Testis (tissue), 3 donors: ENCODE results near the gene LRP1B. TPM values are rescaled to one million over a fixed set of nuclear protein-coding genes. Genes with fewer than 3 reads are reported as not detected.

Experiments used
- DNase-seq: peaks from one replicate; pipeline ENCODE4 v3.0.0-alpha.2; 2019
- H3K27ac ChIP-seq, 2 donors: fragments of 200-600 bp; sonication (generic); one replicate each; pipeline ENCODE4 v1.5.1; 2019
- H3K27me3 ChIP-seq: fragments of 200-600 bp; sonication (generic); one replicate; pipeline ENCODE4 v1.5.1; 2019
- H3K36me3 ChIP-seq: fragments of 200-600 bp; sonication (generic); one replicate; pipeline ENCODE4 v1.5.1; 2017; ENCODE audit warnings: low read depth; ENCODE audit errors: missing control alignments
- H3K4me1 ChIP-seq: fragments of 200-600 bp; sonication (generic); one replicate; pipeline ENCODE4 v1.5.1; 2019
- H3K4me3 ChIP-seq, 2 donors: fragments of 200-600 bp; sonication (generic); one replicate each; pipeline ENCODE4 v1.5.1; 2017 to 2019
- H3K9me3 ChIP-seq: fragments of 200-600 bp; sonication (generic); one replicate; pipeline ENCODE4 v1.5.1; 2017
- CTCF ChIP-seq, 3 experiments: fragments of 450-650 bp in 2 of 3; fragments of 200-600 bp in 1 of 3; sonication (generic) in 1 of 3; IDR thresholded peaks; one replicate each; pipeline ENCODE4 v1.5.1; 2016 to 2019; ENCODE audit warnings: antibody characterized with exemption in 3 of 3, mild to moderate bottlenecking in 2 of 3, moderate library complexity in 1 of 3
- POLR2A ChIP-seq: fragments of 450-650 bp; IDR thresholded peaks from one replicate; pipeline ENCODE4 v1.6.1; 2017; ENCODE audit warnings: antibody characterized with exemption, mild to moderate bottlenecking, moderate library complexity
- WGBS, 2 donors: methylation state at CpG; one replicate each; pipeline ENCODE4 v1.1.5; 2018; 5-methylcytosine and 5-hydroxymethylcytosine counted together
- intact Hi-C: fragments of 100-400 bp; cut with DNase I; formaldehyde crosslinking; loops from one replicate; pipeline ENCODE4 v1.15.1; 2023; ENCODE audit warnings: low total_unique reads
- polyA plus RNA-seq: library from polyadenylated mRNA; stranded (reverse); fragments of 350-450 nt; fragmentation: Illumina TruSeq; extraction: RNeasy Lipid Tissue Mini Kit (QIAGEN cat#74804); gene quantifications from one replicate; pipeline ENCODE4 v1.2.3, GENCODE V29; 2014; ENCODE audit warnings: low read depth, low replicate concordance; ENCODE audit not compliant: insufficient read depth
- total RNA-seq, 2 donors: library from RNA; depleted of rRNA; stranded (reverse); fragments of >200 nt; gene quantifications; one replicate each; pipeline ENCODE4 v1.2.3, GENCODE V29; 2016

The LRP1B gene
- total and polyA plus RNA-seq, 3 donors from 2014 or later: 0.79 to 1.9 (median 0.84) TPM

- DNase-seq: no peak
- Histone ChIP-seq H3K4me3 (no peak overlapping the region), H3K4me1 (no peaks in the 10 kb centered on the region), H3K9me3 (no peaks in the 10 kb centered on the region), H3K36me3 (no peaks in the 10 kb centered on the region), H3K27ac (no peak overlapping the region), H3K27me3 (no peaks in the 10 kb centered on the region)
- 94 to 95% methylated on average over 2 of the region's 2 CpGs for WGBS, 2 donors
- intact Hi-C loops: no loop called here
- TF ChIP-seq POLR2A (no peak), CTCF (IDR thresholded peaks at IDR 0.05) (no peak)
Observed at GRCh38 chr2:140577453-140577852, 1553.4 kb downstream of the LRP1B start.

GRCh38 chr2:140567734-140568133 is 1563.1 kb downstream of the LRP1B start:
- intact Hi-C loops: no loop called here
- TF ChIP-seq CTCF (IDR thresholded peaks at IDR 0.05): no peak
- no peak for TF ChIP-seq POLR2A
- no peak for DNase-seq
- Histone ChIP-seq H3K4me3 (no peak overlapping the region), H3K36me3 (no peaks in the 10 kb centered on the region), H3K27me3 (no peaks in the 10 kb centered on the region), H3K27ac (no peak overlapping the region), H3K4me1 (no peaks in the 10 kb centered on the region), H3K9me3 (no peaks in the 10 kb centered on the region)
- WGBS, 2 donors: 88 to 91% methylated on average over 2 of the region's 2 CpGs

- Histone ChIP-seq H3K27me3 (no peaks in the 10 kb centered on the region), H3K9me3 (no peaks in the 10 kb centered on the region), H3K27ac (no peak overlapping the region), H3K4me3 (no peak overlapping the region), H3K36me3 (no peaks in the 10 kb centered on the region), H3K4me1 (no peaks in the 10 kb centered on the region)
- intact Hi-C loops: no loop called here
- TF ChIP-seq POLR2A (no peak), CTCF (IDR thresholded peaks at IDR 0.05) (no peak)
- no peak for DNase-seq
- WGBS, 2 donors: 74 to 90% methylated on average over 3 of the region's 3 CpGs
Observed at GRCh38 chr2:140565756-140566155, 1565.1 kb downstream of the LRP1B start.

GRCh38 chr2:140555701-140556100 is 1575.1 kb downstream of the LRP1B start:
- Histone ChIP-seq H3K4me3 (no peak overlapping the region), H3K36me3 (no peaks in the 10 kb centered on the region), H3K27ac (no peak overlapping the region), H3K9me3 (no peaks in the 10 kb centered on the region), H3K27me3 (no peaks in the 10 kb centered on the region), H3K4me1 (no peaks in the 10 kb centered on the region)
- intact Hi-C loops: no loop called here
- DNase-seq: no peak
- TF ChIP-seq POLR2A (no peak), CTCF (IDR thresholded peaks at IDR 0.05) (no peak)
- 82 to 93% methylated on average over 2 of the region's 2 CpGs for WGBS, 2 donors

GRCh38 chr2:140552634-140553033 is 1578.2 kb downstream of the LRP1B start:
- WGBS, 2 donors: 95 to 98% methylated on average over 3 of the region's 3 CpGs
- Histone ChIP-seq H3K27me3 (no peaks in the 10 kb centered on the region), H3K36me3 (no peaks in the 10 kb centered on the region), H3K9me3 (no peaks in the 10 kb centered on the region), H3K27ac (no peak overlapping the region), H3K4me1 (no peaks in the 10 kb centered on the region), H3K4me3 (no peak overlapping the region)
- DNase-seq: no peak
- TF ChIP-seq POLR2A: no peak
- no peak for TF ChIP-seq CTCF (IDR thresholded peaks at IDR 0.05)
- intact Hi-C loops: no loop called here
